CD4-positive, alpha-beta T cell treated with Interleukin-4 for 1 hour (primary cell): ENCODE results near the gene GRN.
"Not testable (repeated sequence)": the region's sequence is repeated elsewhere in the genome, so short reads cannot be mapped to it uniquely, and the experiment has no call there.

Experiments used
- DNase-seq, 2 donors: peaks; one replicate each; pipeline ENCODE4 v3.0.0-alpha.2; 2020 to 2022

The GRN gene

GRCh38 chr17:44384823-44385286 lies 39.8 kb downstream of the GRN start:
- no peak for DNase-seq

- DNase-seq, result peak; percentile 89 to 90
Observed at GRCh38 chr17:44385287-44386181, 40.4 kb downstream of the GRN start.

- no peak for DNase-seq
Observed at GRCh38 chr17:44386182-44386525, 41.1 kb downstream of the GRN start.

- no peak for DNase-seq
Observed at GRCh38 chr17:44387804-44388203, 42.7 kb downstream of the GRN start.

- DNase-seq, result no peak
Observed at GRCh38 chr17:44389281-44389680, 44.2 kb downstream of the GRN start, which contains the start of gene ITGA2B. Gene ITGA2B (minus strand): TSS chr17:44389649. CDS start chr17:44389473, 176 bp downstream.

GRCh38 chr17:44389723-44390202 lies 44.7 kb downstream of the GRN start:
- peak in 1 of 2 donors; percentile 23 for DNase-seq

- DNase-seq, result no peak
Observed at GRCh38 chr17:44390250-44390870, 45.3 kb downstream of the GRN start.

GRCh38 chr17:44394112-44394511 lies 49.0 kb downstream of the GRN start:
- not testable (repeated sequence) for DNase-seq

- DNase-seq, result no peak
Observed at GRCh38 chr17:44394833-44395232, 49.7 kb downstream of the GRN start.

GRCh38 chr17:44396946-44397345 lies 51.8 kb downstream of the GRN start:
- no peak for DNase-seq

GRCh38 chr17:44397479-44398440 lies 52.7 kb downstream of the GRN start:
- DNase-seq, result no peak

- no peak for DNase-seq
Observed at GRCh38 chr17:44398692-44399691, 53.9 kb downstream of the GRN start.

- DNase-seq, result no peak
Observed at GRCh38 chr17:44400226-44400847, 55.2 kb downstream of the GRN start.
